Tibial nerve (tissue), 4 donors: ENCODE results near the gene ILKAP. TPM values are rescaled to one million over a fixed set of nuclear protein-coding genes. Genes with fewer than 3 reads are reported as not detected.

Experiments
- DNase-seq, 2 donors: peaks; one replicate each; pipeline ENCODE4 v3.0.0-alpha.2; 2019; ENCODE audit warnings: low spot score in 2 of 2
- H3K27ac ChIP-seq, 4 donors: fragments of 200-600 bp; sonication (generic) in 3 of 4; one replicate each; pipeline ENCODE4 v1.5.1; 2017 to 2019; ENCODE audit warnings: mild to moderate bottlenecking in 1 of 4
- H3K27me3 ChIP-seq, 2 donors: fragments of 200-600 bp; sonication (generic) in 1 of 2; one replicate each; pipeline versions ENCODE4 v1.5.1 to v1.6.0; 2017 to 2019
- H3K36me3 ChIP-seq, 3 donors: fragments of 200-600 bp; sonication (generic); one replicate each; pipeline ENCODE4 v1.5.1; 2018 to 2019
- H3K4me1 ChIP-seq, 4 donors: fragments of 200-600 bp; sonication (generic) in 3 of 4; one replicate each; pipeline ENCODE4 v1.5.1; 2017 to 2019
- H3K4me3 ChIP-seq, 4 donors: fragments of 200-600 bp; sonication (generic) in 3 of 4; one replicate each; pipeline ENCODE4 v1.5.1; 2017 to 2019; ENCODE audit warnings: mild to moderate bottlenecking in 1 of 4, moderate library complexity in 1 of 4
- H3K9me3 ChIP-seq, 4 donors: fragments of 200-600 bp; sonication (generic) in 3 of 4; one replicate each; pipeline ENCODE4 v1.5.1; 2017 to 2019
- EP300 ChIP-seq, 2 donors: sonication (generic); formaldehyde crosslinking; IDR thresholded peaks; one replicate each; pipeline ENCODE4 v1.6.1; 2017; ENCODE audit warnings: antibody characterized with exemption in 2 of 2, mild to moderate bottlenecking in 1 of 2
- POLR2A ChIP-seq, 2 donors: fragments of 450-650 bp; IDR thresholded peaks; one replicate each; pipeline ENCODE4 v1.6.1; 2017; ENCODE audit warnings: antibody characterized with exemption in 2 of 2, mild to moderate bottlenecking in 2 of 2, moderate library complexity in 2 of 2
- WGBS, 2 donors: methylation state at CpG; one replicate each; pipeline ENCODE4 v1.1.5; 2018; 5-methylcytosine and 5-hydroxymethylcytosine counted together
- total RNA-seq, 4 donors: library from RNA; depleted of rRNA; stranded (reverse); fragments of >200 nt; gene quantifications; one replicate each; pipeline ENCODE4 v1.1.0, GENCODE V29; 2016
- TF ChIP-seq, protein P1 (sequence below), 5 experiments: fragments of 200-600 bp in 3 of 5; fragments of 450-650 bp in 2 of 5; sonication (generic) in 3 of 5; IDR thresholded peaks; one replicate each; pipeline ENCODE4 v1.5.1; 2016 to 2019; ENCODE audit warnings: antibody characterized with exemption in 5 of 5, mild to moderate bottlenecking in 3 of 5, moderate library complexity in 2 of 5

The ILKAP gene
- total RNA-seq, 4 donors from 2014 or later: 40.8 to 53.1 (median 47.9) TPM

DNA sequence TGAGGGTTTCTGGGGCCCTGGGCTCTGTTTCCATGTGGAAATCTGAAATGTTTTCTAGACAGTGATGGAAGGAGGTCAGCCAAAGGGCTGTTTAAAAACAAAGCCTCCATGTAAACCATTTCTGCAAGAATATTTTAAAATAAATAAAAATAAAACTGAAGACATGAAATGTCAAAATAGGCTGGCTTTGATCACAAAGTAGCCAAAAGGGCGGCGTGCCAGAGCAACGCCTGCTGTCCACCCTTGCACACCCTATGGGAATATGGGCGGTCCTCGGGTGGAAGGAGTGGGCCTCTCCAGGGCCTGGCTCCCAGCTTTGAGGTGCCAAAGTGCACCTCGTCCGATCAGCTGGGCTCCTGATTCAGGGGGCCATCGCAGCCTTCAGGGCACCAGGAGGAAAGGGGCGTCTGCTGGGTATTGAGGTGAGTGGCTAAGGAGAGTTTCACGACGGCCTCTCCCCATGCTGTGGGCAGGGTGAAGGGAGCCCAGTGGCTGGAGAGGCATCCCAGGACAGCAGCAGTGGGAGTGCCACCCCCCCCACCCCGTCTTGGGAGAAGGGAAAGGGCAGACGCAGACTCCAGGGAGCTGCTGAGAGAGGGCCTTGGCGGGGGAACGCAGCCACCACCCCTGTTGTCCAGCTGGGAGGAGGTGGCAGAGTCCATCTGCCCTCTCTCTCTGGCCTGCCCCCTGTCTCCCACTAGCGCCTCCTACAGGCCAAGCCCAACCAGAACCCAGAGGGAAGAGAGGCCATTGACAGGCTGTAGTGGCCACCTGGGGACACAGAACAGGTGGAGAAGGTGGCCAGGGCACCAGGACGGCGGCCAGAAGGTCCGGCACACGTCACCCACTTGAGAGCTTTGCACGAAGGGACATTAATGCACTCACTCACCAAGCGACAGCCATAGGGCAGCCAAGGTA lies 50.5 kb downstream of the ILKAP start:
- H3K9me3 ChIP-seq: no peaks in the 10 kb centered on the region
- peaks cover 0 to 2% of the 10 kb centered on the region in 2 donors for H3K27me3 ChIP-seq
- H3K27ac ChIP-seq: no peak overlapping the region
- TF ChIP-seq, protein P1, sequence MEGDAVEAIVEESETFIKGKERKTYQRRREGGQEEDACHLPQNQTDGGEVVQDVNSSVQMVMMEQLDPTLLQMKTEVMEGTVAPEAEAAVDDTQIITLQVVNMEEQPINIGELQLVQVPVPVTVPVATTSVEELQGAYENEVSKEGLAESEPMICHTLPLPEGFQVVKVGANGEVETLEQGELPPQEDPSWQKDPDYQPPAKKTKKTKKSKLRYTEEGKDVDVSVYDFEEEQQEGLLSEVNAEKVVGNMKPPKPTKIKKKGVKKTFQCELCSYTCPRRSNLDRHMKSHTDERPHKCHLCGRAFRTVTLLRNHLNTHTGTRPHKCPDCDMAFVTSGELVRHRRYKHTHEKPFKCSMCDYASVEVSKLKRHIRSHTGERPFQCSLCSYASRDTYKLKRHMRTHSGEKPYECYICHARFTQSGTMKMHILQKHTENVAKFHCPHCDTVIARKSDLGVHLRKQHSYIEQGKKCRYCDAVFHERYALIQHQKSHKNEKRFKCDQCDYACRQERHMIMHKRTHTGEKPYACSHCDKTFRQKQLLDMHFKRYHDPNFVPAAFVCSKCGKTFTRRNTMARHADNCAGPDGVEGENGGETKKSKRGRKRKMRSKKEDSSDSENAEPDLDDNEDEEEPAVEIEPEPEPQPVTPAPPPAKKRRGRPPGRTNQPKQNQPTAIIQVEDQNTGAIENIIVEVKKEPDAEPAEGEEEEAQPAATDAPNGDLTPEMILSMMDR (IDR thresholded peaks at IDR 0.05): no peak
- TF ChIP-seq POLR2A (IDR thresholded peaks at IDR 0.05) (no peak), EP300 (IDR thresholded peaks at IDR 0.05) (no peak)
- DNase-seq: no peak
- H3K36me3 ChIP-seq: no peaks in the 10 kb centered on the region
- WGBS, 2 donors: 78 to 84% methylated on average over 19 to 22 of the region's 22 CpGs
- no peak overlapping the region for H3K4me3 ChIP-seq
- H3K4me1 ChIP-seq: peaks cover 0 to under 1% (median 0%) of the 10 kb centered on the region in 4 donors

DNA sequence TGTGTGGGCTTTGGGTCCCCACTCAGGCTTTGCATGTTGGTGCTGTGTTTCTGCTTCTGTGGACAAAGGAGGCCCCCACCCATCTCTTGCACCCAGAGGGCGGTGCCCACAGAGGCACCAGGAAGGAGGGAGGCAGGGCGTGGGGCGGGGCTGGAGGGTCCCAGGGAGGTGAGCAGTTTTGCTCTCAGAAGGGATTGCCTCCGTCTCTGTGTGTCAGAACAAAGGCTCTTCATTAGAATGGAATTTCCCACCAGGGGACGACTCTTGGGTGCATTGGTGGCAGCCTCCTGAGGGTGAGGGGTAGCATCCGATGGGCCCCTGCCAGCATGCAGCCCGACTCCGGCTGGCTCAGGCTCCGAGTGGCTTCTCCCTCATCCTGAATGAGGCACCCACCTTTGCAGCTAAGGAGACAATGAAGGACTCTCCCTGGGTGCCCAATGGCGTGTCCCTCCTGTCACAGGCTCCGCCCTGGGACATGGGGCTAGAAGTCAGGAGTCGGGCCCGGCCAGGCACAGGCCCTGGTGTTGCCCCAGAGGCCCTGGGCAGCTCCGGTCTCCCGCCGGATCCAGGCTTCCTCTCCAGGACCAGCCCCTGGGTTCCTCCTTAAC lies 51.8 kb downstream of the ILKAP start:
- TF ChIP-seq POLR2A (IDR thresholded peaks at IDR 0.05): no peak
- TF ChIP-seq EP300 (IDR thresholded peaks at IDR 0.05): no peak
- TF ChIP-seq, protein P1 (IDR thresholded peaks at IDR 0.05): no peak
- Histone ChIP-seq H3K27ac (no peak overlapping the region), H3K27me3 (no peaks in the 10 kb centered on the region), H3K4me3 (no peak overlapping the region), H3K9me3 (no peaks in the 10 kb centered on the region), H3K4me1 (no peaks in the 10 kb centered on the region), H3K36me3 (no peaks in the 10 kb centered on the region)
- no peak for DNase-seq
- 68 to 78% methylated on average over 13 to 16 of the region's 16 CpGs for WGBS, 2 donors

DNA sequence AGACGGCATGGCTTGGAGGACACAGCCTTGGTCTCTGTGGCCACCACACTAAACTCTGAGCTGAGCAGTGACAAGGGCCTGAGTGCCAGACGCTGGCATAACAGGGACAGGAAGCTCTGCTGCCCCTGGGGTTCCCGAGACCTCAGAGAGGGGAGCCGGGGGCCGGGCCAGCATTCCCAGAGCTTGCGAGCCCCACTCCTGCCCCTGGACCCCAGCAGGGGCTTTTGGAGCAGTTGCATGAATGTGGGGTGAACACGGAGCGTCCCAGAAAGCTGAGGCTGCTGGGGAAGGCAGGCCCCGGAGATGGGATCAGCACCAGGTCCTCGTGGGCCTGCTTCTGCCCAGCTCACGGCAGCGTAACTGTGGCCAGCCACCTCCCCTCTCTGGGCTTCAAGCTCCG lies 52.3 kb downstream of the ILKAP start:
- Histone ChIP-seq H3K9me3 (no peaks in the 10 kb centered on the region), H3K27ac (no peak overlapping the region), H3K4me3 (no peak overlapping the region), H3K27me3 (no peaks in the 10 kb centered on the region), H3K4me1 (no peaks in the 10 kb centered on the region), H3K36me3 (no peaks in the 10 kb centered on the region)
- no peak for DNase-seq
- whole genome bisulfite sequencing, 2 donors: 62 to 91% methylated on average over 8 of the region's 13 CpGs
- TF ChIP-seq EP300 (IDR thresholded peaks at IDR 0.05) (no peak), POLR2A (IDR thresholded peaks at IDR 0.05) (no peak)
- TF ChIP-seq, protein P1 (IDR thresholded peaks at IDR 0.05): no peak

DNA sequence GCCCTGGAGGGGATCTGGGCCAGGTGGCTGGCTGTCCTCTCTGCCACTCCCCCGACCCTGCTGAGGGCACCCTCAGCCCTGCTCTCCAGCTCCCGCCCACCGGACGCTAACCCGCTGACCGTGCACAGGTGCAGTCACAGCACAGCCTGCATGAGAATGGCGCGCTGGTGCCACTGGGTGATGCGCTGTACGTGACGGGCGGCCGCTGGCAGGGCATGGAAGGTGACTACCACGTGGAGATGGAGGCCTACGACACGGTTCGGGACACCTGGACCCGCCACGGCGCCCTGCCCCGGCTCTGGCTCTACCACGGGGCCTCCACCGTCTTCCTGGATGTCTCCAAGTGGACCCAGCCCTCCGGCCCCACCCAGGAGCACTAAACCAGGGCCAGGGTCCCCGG lies 52.8 kb downstream of the ILKAP start:
- H3K36me3 ChIP-seq: no peaks in the 10 kb centered on the region
- H3K4me1 ChIP-seq: no peaks in the 10 kb centered on the region
- H3K27ac ChIP-seq: no peak overlapping the region
- H3K27me3 ChIP-seq: no peaks in the 10 kb centered on the region
- no peak overlapping the region for H3K4me3 ChIP-seq
- no peak for TF ChIP-seq EP300 (IDR thresholded peaks at IDR 0.05)
- TF ChIP-seq POLR2A (IDR thresholded peaks at IDR 0.05): no peak
- TF ChIP-seq, protein P1 (IDR thresholded peaks at IDR 0.05): no peak
- WGBS, 2 donors: 87 to 91% methylated on average over 11 to 12 of the region's 25 CpGs
- H3K9me3 ChIP-seq: no peaks in the 10 kb centered on the region
- DNase-seq: no peak
